GM18858 (cell line): ENCODE results near the gene SNX5.
A peak's percentile ranks its signal among the peaks of the same experiment; 100 is the strongest.

Experiments
- ATAC-seq: cut with Tn5 transposase; IDR thresholded peaks from one replicate; pipeline ENCODE4 v1.9.1; 2021; ENCODE audit not compliant: unreplicated experiment

SNX5 gene

DNA sequence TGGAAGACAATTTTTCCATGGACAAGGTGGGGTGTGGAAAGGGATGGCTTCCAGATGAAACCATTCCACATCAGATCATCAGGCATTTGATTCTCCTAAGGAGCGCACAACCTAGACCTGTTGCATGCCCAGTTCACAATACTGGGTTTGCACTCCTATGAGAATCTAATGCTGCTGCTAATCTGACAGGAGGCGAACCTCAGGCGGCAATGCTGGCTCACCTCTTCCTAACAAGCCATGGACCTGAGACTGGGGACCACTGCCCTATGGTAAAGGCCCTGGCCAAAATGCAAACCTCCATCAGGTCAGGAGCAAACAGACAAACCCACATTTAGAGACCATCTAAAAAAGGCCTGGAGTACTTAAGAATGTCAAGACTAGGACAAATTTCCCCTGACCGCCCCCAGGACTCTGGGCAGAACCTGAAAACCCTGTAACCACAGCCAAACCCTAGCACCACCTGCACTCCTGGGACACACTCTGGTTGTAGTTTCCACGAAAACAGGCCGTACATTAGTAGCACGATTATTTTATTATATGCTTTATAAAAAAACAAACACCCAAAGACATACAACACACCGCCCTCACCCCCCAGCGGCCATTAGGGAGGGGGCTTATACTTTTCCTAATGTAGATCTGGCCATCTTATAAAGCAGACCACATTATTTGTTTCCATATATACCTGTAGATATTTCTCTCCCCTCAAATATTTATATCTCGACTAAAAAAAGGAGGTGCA lies 27.3 kb downstream of the SNX5 start:
- ATAC-seq, result no peak

DNA sequence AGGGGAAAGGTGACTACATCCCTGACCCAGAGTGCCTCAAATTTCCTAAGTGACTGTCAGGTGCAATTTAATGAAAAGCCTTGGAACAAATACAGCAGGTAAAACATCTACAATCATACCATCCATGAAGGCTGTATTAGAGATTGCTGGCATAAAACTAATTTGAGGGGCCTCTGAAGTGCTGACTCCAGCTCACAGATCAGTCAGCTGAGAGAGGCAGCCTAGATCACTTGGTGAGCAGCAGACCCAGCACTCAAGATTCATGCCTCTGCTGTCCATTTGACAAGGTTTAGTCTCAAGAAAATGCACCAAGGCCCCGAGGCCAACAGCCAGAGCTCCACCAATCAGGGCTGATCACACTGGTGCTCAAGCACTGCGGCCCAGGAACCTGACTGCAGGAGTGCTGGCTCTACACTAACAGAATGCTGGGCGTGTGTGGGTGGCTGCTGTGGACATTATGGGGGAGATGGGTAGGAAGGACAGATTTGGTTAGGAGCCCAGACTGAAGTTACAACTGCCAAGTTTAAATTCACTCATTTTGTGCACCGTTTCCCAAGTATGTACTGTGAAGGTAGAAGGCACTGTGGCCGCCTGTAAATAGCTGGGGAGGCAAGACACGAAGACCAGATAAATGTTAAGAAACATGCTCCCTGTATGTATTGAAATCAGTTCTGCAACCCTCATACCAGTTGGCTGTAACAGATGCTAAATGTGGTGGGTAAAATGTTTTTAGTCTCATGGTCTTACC lies 28.2 kb downstream of the SNX5 start:
- ATAC-seq, result no peak

DNA sequence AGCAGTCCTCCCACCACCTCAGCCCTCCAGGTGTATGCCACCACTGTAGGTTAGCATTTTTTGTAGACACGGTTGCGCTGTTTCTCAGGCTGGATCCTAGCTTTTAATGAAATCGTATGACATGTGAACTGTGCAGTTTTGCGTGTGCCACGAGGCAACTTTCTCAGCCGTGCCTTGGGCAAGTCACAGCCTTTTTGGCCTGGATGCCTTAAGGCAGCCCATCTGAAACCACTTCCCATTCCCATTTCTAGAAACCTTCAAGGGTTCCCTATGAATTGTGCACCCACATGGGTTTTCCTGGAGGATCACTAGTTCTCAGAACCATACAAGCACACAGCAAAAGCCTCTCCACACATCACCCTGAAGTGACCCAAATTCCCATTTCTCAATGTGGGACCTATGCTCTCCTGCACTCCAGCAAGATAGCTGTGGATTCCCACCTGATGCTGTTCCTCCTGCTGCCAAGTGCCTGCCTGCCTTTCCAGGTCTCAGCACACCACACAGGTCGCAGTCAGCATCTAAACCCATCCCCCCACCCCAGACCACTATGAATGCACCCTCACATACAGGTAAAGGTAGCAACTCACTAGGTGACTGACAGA lies 28.9 kb downstream of the SNX5 start:
- no peak for ATAC-seq

DNA sequence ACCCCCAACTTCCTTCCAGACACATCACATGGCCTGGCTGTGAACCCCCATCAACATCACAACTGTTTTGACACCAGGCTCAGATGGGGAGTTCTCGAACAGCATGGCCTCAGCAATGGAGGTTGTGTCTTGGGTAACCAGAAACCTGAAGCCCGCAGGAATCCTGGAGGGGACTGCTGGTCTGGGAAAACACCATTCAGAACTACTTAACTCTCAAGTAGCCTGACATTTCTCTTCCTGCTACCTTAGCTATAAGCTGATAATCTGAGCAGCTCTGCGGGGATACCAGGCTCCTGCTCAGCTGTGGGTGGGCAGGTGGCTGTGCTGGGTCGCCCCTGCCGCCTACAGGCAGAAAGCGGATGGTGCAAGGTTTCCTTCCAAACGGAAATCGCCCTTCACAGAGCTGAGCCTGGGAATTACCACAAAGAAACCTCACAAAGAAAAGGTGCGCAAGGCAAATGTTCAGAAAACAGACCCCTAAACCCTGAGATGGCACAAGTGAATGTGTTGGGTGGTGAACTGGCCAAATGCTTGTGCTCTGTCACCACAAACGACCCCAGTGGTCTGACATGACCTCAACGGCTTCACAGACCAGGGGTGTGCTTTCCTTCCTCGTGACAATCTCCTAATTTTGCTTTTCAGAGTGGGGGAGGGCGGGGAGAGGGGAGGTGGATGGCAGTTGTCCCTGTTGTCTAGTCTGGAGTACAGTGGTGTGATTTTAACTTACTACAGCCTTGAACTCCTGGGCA lies 29.5 kb downstream of the SNX5 start:
- peak; percentile 70 for ATAC-seq

- ATAC-seq, result no peak
These were observed 31.5 kb downstream of the SNX5 start for GRCh38 chr20:17936761-17937732.

DNA sequence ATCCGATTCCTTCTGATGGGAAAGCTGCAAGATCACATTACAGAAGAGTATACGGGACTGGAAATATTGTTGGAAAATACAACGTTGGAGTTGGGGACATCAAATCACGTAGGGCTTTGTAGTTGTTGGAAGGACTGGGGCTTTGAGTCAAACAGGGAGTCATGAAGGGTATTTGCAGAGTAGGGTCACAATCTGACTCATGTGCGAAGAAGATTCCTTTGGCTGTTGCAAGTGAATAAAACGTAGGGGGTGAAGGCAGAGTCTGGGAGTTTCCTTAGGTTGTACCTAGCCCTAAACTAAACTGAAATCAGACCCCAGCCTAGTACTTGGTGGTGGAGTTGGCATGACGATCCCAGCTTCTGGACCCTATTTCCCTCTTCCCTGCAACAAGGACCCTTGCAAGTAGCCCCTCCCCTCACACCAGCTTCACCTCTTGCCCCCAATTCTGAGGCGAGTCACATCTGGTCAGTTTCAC lies 32.3 kb downstream of the SNX5 start:
- no peak for ATAC-seq

GRCh38 chr20:17935761-17936160 lies 32.8 kb downstream of the SNX5 start:
- no peak for ATAC-seq

- ATAC-seq, result no peak
These were observed 33.4 kb downstream of the SNX5 start for GRCh38 chr20:17935186-17935585.

- no peak for ATAC-seq
These were observed 34.3 kb downstream of the SNX5 start for GRCh38 chr20:17934141-17934862.

- ATAC-seq, result no peak
These were observed 34.9 kb downstream of the SNX5 start for GRCh38 chr20:17933711-17934110.

DNA sequence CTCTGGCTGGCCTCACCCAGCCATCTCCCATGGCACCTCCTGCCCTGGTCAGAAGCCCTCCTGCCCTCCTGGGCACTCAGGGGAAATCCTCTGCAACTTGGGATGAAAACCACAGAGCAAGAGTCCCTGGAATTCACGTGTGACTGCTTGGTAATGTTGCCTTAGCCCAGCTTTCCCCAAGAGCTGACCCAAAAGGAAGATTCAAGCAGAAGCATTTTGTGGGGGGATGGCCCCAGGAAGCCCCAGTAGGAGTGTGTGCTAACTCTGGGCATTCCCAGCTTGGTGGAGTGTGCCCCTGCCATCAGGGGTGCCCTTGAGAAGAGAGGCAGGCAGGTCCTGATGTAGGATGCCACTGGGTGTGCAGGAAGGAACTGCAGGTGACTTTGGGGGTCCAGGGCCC lies 35.5 kb downstream of the SNX5 start:
- no peak for ATAC-seq

DNA sequence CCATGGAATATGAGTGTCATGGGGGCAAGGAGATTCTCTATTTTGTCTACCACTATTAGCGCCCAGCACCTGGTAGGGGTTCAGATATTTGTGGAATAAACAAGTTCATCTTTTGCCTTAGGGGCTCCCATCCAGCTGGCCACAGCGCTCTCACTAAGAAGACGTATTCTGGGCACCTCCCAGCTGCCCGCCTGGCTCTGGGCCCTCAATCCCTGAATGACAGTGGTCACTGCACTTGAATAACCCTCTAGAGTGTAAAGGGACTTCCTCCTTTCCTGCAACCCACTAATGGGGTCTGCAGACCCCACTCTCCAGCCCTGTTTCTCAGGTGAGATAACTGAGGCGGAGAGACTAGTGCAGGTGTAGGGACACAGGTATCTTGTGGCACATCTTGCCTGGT lies 36.2 kb downstream of the SNX5 start:
- ATAC-seq, result no peak

DNA sequence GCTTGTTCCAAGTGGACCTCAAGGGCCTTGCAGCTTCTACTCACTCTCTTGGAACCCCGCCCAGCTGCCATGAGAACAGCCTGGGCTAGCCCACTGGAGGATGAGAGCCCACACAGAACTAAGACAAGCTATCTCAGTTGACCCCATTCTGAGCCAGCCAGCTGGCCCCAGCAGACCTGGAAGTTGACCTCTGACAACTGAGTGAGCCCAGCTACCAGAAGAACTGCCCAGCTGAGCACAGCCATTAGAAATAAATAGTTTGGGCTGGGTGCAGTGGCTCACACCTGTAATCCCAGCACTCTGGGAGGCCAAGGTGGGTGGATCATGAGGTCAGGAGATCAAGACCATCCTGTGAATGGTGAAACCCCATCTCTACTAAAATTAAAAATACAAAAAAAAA lies 37.1 kb downstream of the SNX5 start:
- no peak for ATAC-seq

- no peak for ATAC-seq
These were observed 39.8 kb downstream of the SNX5 start for GRCh38 chr20:17928633-17929311.

- no peak for ATAC-seq
These were observed 40.4 kb downstream of the SNX5 start for GRCh38 chr20:17928211-17928611.

DNA sequence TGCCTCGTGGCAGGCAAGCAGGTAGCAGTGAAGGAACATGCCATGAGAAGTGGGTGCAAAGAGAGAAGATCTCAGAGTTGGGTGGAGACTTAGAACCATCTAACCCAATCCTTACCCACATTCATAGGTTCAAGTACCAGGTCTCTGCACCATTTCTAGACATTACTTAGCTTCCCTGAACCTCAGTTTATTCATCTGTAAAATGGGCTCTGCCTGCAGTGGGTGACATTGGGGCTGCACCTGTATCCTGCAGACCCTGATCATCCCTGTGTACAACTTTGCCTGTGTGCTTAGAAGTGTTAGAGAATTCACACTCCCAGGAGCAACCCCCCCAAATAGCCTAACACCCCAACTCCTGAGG lies 42.7 kb downstream of the SNX5 start:
- ATAC-seq, result no peak

GRCh38 chr20:17925141-17925939 lies 43.3 kb downstream of the SNX5 start:
- no peak for ATAC-seq

DNA sequence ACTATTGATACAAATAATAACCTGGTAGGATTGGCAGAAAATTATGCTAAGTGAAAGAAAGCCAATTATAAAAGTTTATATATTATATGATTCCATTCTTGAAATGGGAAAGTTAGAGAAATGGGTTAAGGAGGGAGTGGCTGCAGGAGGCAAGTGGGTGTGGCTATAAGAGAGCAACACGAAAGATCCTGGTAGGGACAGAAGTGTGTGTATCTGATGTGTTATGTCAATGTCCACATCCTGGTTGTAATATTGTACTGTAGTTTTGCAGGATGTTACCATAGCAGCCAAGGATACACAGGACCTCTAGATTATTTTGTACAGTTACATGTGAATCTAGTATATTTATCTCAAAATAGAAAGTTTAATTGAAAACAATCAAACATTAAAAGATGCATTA lies 46.8 kb downstream of the SNX5 start:
- no peak for ATAC-seq
